OCI-LY3 (cell line): ENCODE data around the gene SEPTIN1.

Experiments used
- CTCF ChIP-seq: fragments of 200-600, 300-600 bp; sonication (generic); IDR thresholded peaks from 2 replicates; pipeline ENCODE4 v1.5.1; 2014; ENCODE audit warnings: antibody characterized with exemption, low read length, low read depth
- EZH2phosphoT487 ChIP-seq: fragments of 200-600 bp; shearing (Covaris generic); IDR thresholded peaks from 2 replicates; pipeline ENCODE4 v1.6.1; 2018; ENCODE audit warnings: antibody characterized with exemption, mixed run types, low read depth

GRCh38 chr16:30372038-30372712, 10.2 kb downstream of the SEPTIN1 start:
- TF ChIP-seq CTCF, result no peak
- TF ChIP-seq EZH2phosphoT487, result no peak
